ENCODE data around the gene DHX35.

DNA sequence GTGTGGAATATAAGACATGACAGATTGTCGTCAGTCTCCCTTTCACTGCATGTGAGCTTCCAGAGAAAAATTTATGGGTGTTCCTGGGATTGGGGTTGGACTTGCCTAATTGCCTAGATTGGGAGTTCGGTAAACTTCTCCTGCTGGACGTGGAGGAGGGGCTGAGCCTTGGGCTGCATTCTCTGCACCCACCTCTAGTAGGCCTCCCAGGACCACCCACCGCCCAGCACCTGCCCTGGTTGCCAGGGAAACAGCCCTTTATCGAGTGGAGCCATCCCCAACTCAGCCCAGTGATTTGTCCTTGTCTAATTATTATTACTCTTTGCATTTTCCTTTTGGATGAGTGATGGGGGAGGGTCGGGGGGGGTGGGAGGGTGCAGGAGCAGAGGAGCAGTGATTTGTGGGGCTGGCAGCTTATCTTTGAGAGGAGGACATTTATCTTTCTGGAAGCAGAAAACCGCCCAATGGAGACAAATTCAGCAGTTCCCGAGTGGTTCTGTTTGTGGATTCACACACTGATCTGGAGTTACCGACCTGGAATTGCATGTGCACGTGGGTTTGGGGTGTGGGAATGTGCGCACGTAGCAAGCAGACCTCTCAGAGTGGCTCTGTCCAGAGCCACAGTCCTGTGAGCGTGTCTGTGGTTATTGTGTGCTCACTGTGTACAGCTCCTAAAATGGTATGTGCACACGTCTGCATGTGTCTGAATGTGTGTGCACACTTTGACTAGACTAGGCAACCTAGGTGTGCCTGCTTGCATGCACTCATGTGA, 104.5 kb downstream of the DHX35 start:
- TF ChIP-seq BHLHE40 (IDR thresholded peaks at IDR 0.05; ENCODE audit: borderline replicate concordance) (no peak), LEF1 (IDR thresholded peaks at IDR 0.05; ENCODE audit: borderline replicate concordance) (no peak), FOXA1 (IDR thresholded peaks at IDR 0.05) (no peak), FOXM1 (IDR thresholded peaks at IDR 0.05; ENCODE audit: borderline replicate concordance) (no peak), ARNT (IDR thresholded peaks at IDR 0.05) (no peak)
